Measurements from ENCODE around the gene SLC9B1. TPM values are rescaled to one million over a fixed set of nuclear protein-coding genes. Genes with fewer than 3 reads are reported as not detected.

Gene SLC9B1
- total and polyA plus RNA-seq, 2 of the 13 experiments (the other 11 are each of a cell fraction or from before 2014, with no cell fraction given), result 0.17 to 0.20 TPM

- peak; percentile 97; the same call in 1 of the 2 replicates for TF ChIP-seq ATF5 (CRISPR knock-in tag; IDR thresholded peaks at IDR 0.05; ENCODE audit: low read depth)
- TF ChIP-seq ZNF292 (CRISPR knock-in tag; IDR thresholded peaks at IDR 0.05; ENCODE audit: borderline replicate concordance, low read depth), result peak; percentile 96
- no peak; the same call in 1 of the 2 replicates for TF ChIP-seq CREBL2 (CRISPR knock-in tag; IDR thresholded peaks at IDR 0.05; ENCODE audit: borderline replicate concordance)
- TF ChIP-seq ZBTB7B (CRISPR knock-in tag; IDR thresholded peaks at IDR 0.05), result peak; percentile 86
- TF ChIP-seq MXD3 (CRISPR knock-in tag; IDR thresholded peaks at IDR 0.05), result peak; percentile 82
- TF ChIP-seq NFKB2 (CRISPR knock-in tag; IDR thresholded peaks at IDR 0.05; ENCODE audit: borderline replicate concordance), result peak; percentile 85
- TF ChIP-seq ZNF687 (CRISPR knock-in tag; IDR thresholded peaks at IDR 0.05), result peak; percentile 100
- TF ChIP-seq TSC22D2 (CRISPR knock-in tag; IDR thresholded peaks at IDR 0.05; ENCODE audit: borderline replicate concordance), result no peak
- TF ChIP-seq LRRFIP1 (CRISPR knock-in tag; conservative IDR thresholded peaks at IDR 0.05), result no peak
- peak; percentile 73 for TF ChIP-seq AGO2 (optimal IDR thresholded peaks at IDR 0.05; ENCODE audit: low read depth, low read length)
- TF ChIP-seq PBX3 (CRISPR knock-in tag; IDR thresholded peaks at IDR 0.05; ENCODE audit: borderline replicate concordance), result no peak; the same call in 1 of the 2 replicates
- TF ChIP-seq BCL3 (CRISPR knock-in tag; IDR thresholded peaks at IDR 0.05), result peak; percentile 83
- peak; percentile 64; the same call in 1 of the 2 replicates for TF ChIP-seq ZNF839 (CRISPR knock-in tag; IDR thresholded peaks at IDR 0.05; ENCODE audit: borderline replicate concordance)
- TF ChIP-seq ZNF546 (CRISPR knock-in tag; conservative IDR thresholded peaks at IDR 0.05), result peak; percentile 96; the same call in 1 of the 2 replicates
- no peak for TF ChIP-seq PHF5A (CRISPR knock-in tag; IDR thresholded peaks at IDR 0.05; ENCODE audit: low read depth, unreplicated experiment)
- TF ChIP-seq ZNF234 (CRISPR knock-in tag; conservative IDR thresholded peaks at IDR 0.05), result peak; percentile 22
- peak; percentile 94 for TF ChIP-seq ZNF563 (CRISPR knock-in tag; IDR thresholded peaks at IDR 0.05)
Observed at GRCh38 chr4:102868781-102869568, 150.5 kb downstream of the SLC9B1 start, which contains the start of gene CISD2 (continued).
